Measurements from ENCODE around the gene ATPAF1.

ATPAF1 gene, protein sequence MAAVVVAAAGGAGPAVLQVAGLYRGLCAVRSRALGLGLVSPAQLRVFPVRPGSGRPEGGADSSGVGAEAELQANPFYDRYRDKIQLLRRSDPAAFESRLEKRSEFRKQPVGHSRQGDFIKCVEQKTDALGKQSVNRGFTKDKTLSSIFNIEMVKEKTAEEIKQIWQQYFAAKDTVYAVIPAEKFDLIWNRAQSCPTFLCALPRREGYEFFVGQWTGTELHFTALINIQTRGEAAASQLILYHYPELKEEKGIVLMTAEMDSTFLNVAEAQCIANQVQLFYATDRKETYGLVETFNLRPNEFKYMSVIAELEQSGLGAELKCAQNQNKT

DNA sequence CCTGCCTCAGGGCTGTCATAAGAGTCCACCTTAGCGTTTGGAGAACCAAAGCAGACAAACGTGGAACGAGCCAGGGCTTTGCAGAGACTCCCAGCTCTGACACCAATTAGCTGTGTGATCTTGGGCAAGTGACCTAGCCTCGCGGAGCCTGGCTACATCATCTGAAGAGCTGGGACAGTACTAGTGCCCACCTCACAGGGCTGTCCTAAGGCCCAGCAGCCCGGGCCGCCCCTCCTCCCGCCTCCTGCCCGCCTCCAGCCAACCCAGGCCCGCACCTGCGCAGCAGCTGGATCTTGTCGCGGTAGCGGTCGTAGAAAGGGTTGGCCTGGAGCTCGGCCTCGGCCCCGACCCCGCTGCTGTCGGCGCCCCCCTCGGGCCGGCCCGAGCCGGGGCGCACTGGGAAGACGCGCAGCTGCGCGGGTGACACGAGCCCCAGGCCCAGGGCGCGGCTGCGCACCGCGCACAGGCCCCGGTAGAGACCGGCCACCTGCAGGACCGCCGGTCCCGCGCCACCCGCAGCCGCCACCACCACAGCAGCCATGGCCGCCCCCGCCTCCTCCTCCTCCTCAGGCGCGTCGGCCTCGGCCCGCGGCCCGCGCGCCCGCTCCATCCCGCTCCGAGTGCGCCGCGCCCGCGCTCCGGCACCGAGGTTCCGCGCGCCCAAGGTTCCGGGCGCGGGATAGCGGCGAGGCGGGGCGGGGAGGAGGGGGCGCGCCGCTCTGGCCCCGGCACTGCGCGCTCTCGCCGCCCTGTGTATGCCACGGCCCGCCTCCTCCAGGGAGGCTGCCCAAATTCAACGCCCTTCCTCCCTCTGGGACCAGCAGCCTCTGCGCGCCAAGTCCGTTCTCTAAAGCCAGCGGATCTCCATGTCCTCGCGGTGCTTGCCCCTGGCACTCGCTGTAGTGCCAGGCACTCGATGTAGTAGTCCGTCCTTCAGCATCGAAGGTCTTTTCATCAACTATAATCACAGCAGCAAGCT is at the start of gene ATPAF1:
ATPAF1 (minus strand) TSS at position 583 of the 979 bp plus-strand sequence; CDS start at position 541, 42 bp downstream.
- TF ChIP-seq, protein P1, sequence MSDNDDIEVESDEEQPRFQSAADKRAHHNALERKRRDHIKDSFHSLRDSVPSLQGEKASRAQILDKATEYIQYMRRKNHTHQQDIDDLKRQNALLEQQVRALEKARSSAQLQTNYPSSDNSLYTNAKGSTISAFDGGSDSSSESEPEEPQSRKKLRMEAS (IDR thresholded peaks at IDR 0.05; ENCODE audit: low read depth, low read length): no peak
- peak; percentile 31 for TF ChIP-seq POLR2A (IDR thresholded peaks at IDR 0.05; ENCODE audit: extremely low read depth, insufficient read length)
- DNase-seq (ENCODE audit: low read depth): peak; percentile 65
- peak within 1 kb of the TSS; percentile 86 for H3K4me3 ChIP-seq (ENCODE audit: low read depth, low read length)

DNA sequence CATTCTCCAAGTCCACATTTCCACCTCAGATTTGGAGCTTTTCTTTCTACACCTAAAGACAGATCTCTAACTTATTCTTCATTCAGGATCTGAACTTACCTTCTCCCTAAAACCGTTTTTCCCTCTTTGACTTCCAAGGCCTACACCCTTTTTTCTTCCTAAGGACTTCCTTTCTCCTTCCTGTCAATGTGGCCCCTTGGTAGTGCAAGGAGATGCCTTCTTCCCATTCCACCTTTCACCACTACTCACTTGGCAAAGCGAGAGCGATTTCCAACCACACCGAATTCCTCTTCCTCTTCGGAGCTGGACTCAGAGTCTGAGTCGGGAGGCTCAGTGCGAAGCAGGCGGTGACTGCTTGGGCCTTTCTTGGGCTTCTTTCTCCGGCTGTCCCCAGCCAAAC is 49.5 kb upstream of the ATPAF1 start:
- H3K4me3 ChIP-seq (ENCODE audit: low read depth, low read length): peak overlapping the region; percentile 93
- TF ChIP-seq, protein P1 (IDR thresholded peaks at IDR 0.05; ENCODE audit: low read depth, low read length): no peak
- TF ChIP-seq, protein P2, sequence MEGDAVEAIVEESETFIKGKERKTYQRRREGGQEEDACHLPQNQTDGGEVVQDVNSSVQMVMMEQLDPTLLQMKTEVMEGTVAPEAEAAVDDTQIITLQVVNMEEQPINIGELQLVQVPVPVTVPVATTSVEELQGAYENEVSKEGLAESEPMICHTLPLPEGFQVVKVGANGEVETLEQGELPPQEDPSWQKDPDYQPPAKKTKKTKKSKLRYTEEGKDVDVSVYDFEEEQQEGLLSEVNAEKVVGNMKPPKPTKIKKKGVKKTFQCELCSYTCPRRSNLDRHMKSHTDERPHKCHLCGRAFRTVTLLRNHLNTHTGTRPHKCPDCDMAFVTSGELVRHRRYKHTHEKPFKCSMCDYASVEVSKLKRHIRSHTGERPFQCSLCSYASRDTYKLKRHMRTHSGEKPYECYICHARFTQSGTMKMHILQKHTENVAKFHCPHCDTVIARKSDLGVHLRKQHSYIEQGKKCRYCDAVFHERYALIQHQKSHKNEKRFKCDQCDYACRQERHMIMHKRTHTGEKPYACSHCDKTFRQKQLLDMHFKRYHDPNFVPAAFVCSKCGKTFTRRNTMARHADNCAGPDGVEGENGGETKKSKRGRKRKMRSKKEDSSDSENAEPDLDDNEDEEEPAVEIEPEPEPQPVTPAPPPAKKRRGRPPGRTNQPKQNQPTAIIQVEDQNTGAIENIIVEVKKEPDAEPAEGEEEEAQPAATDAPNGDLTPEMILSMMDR (IDR thresholded peaks at IDR 0.05; ENCODE audit: low read depth, low read length): no peak
- TF ChIP-seq POLR2A (IDR thresholded peaks at IDR 0.05; ENCODE audit: extremely low read depth, insufficient read length) (no peak), MYC (IDR thresholded peaks at IDR 0.05; ENCODE audit: low read depth, low read length) (no peak)
- DNase-seq (ENCODE audit: low read depth): no peak

DNA sequence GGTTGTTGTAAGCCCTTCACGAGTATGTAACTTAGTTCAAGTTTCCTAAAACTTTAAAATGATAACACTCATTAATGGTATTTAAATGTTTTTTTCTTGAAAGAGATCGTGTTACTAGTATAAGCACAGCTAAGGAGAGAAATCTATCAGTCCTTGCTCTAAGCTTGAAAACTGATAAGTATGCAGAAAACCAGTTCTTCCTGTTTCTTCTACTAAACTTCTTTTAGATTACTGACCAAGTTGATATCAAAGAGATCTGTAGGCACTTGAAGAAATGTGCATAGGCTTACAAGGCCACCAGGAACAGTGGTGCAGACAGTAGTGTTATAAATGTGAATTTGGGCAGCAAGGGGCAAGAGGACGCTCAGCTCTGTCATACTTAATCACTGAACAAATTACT is 46.8 kb upstream of the ATPAF1 start:
- TF ChIP-seq, protein P2 (IDR thresholded peaks at IDR 0.05; ENCODE audit: low read depth, low read length): no peak
- TF ChIP-seq, protein P1 (IDR thresholded peaks at IDR 0.05; ENCODE audit: low read depth, low read length): no peak
- TF ChIP-seq POLR2A (IDR thresholded peaks at IDR 0.05; ENCODE audit: extremely low read depth, insufficient read length) (no peak), MYC (IDR thresholded peaks at IDR 0.05; ENCODE audit: low read depth, low read length) (no peak)
- no peak for DNase-seq (ENCODE audit: low read depth)
- H3K4me3 ChIP-seq (ENCODE audit: low read depth, low read length): no peak overlapping the region

DNA sequence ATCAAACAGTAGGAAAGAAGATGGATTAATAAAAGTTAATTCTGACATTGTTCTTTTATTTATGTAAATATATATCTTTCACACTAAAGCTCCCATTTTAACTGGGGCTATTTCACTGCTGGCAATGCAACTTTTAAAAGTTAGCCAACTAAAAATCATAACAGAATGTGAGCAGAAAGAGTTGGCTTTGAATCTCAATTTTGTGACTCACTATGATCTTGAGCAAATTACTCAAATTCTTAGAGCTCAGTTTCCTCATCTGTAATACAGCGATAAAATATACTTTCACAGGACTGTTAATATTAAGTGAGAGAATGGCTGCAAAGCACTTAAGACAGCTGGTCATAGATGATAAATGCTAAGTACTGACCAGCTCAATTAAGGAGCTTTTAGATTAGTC is 40.0 kb upstream of the ATPAF1 start:
- TF ChIP-seq MYC (IDR thresholded peaks at IDR 0.05; ENCODE audit: low read depth, low read length) (no peak), POLR2A (IDR thresholded peaks at IDR 0.05; ENCODE audit: extremely low read depth, insufficient read length) (no peak)
- TF ChIP-seq, protein P1 (IDR thresholded peaks at IDR 0.05; ENCODE audit: low read depth, low read length): no peak
- TF ChIP-seq, protein P2 (IDR thresholded peaks at IDR 0.05; ENCODE audit: low read depth, low read length): no peak
- H3K4me3 ChIP-seq (ENCODE audit: low read depth, low read length): no peak overlapping the region
- DNase-seq (ENCODE audit: low read depth): no peak

DNA sequence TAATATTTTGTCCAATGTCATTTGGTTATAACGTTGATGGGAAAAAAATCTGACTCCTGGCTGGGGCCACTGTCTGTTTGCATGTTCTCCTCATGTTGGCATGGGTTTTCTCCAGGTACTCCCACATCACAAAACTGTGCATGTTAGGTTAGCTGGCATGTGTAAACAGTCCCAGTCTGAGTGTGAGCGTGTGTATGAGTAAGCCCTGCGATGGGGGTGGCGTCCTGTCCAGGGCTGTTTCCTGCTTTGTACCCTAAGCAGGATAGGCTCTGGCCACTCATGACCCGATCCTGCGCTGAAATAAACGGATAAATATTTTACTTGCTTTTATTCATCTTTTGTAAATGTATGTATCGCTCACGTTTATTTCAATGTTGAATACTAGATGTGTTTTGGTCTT is 37.2 kb upstream of the ATPAF1 start:
- no peak overlapping the region for H3K4me3 ChIP-seq (ENCODE audit: low read depth, low read length)
- DNase-seq (ENCODE audit: low read depth): no peak
- no peak for TF ChIP-seq MYC (IDR thresholded peaks at IDR 0.05; ENCODE audit: low read depth, low read length)
- no peak for TF ChIP-seq POLR2A (IDR thresholded peaks at IDR 0.05; ENCODE audit: extremely low read depth, insufficient read length)
- TF ChIP-seq, protein P1 (IDR thresholded peaks at IDR 0.05; ENCODE audit: low read depth, low read length): no peak
- TF ChIP-seq, protein P2 (IDR thresholded peaks at IDR 0.05; ENCODE audit: low read depth, low read length): no peak

Measured in NB4 (cell line).